ENCODE data around the gene NR3C2.

NR3C2 gene

DNA sequence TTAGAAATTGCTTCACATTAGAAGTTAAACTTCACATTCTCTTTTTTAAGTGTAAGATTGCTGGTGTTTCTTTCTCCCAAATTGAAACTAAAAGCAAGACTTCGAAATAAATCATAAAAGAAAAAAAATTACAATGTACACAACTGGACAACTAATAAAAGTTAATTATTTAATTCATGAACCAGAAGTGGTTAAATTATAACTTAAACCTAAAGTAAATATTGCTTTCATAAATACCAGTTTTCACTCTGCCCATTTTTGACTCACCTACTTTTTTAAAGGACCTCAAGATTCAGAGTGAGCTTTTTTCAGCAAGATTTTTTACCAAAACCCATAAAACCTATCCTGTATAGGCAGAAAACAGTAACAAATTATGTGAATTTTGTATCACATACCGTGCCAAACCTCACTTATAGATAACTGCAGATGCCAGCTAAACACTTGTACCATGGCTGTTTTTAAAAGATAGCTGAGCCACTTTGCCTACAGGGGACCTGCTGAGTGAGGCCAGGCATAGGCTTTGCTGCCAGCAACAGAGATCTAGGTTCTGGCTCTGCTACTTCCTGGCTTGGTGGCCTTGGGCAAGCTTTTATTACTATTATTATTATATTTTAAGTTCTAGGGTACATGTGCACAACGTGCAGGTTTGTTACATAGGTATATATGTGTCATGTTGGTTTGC lies 259.8 kb downstream of the NR3C2 start:
- H3K27ac ChIP-seq: no peak overlapping the region
- H3K9ac ChIP-seq: no peak overlapping the region
- no peaks in the 10 kb centered on the region for H3K79me2 ChIP-seq (ENCODE audit: insufficient read depth, low read depth)
- no peak overlapping the region for H2AFZ ChIP-seq (ENCODE audit: low read depth)
- TF ChIP-seq, protein P1, sequence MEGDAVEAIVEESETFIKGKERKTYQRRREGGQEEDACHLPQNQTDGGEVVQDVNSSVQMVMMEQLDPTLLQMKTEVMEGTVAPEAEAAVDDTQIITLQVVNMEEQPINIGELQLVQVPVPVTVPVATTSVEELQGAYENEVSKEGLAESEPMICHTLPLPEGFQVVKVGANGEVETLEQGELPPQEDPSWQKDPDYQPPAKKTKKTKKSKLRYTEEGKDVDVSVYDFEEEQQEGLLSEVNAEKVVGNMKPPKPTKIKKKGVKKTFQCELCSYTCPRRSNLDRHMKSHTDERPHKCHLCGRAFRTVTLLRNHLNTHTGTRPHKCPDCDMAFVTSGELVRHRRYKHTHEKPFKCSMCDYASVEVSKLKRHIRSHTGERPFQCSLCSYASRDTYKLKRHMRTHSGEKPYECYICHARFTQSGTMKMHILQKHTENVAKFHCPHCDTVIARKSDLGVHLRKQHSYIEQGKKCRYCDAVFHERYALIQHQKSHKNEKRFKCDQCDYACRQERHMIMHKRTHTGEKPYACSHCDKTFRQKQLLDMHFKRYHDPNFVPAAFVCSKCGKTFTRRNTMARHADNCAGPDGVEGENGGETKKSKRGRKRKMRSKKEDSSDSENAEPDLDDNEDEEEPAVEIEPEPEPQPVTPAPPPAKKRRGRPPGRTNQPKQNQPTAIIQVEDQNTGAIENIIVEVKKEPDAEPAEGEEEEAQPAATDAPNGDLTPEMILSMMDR (conservative IDR thresholded peaks at IDR 0.05; ENCODE audit: low read depth, low read length): no peak
- no peaks in the 10 kb centered on the region for H3K27me3 ChIP-seq (ENCODE audit: insufficient read depth, low read depth)
- no peaks in the 10 kb centered on the region for H3K4me1 ChIP-seq (ENCODE audit: low read depth, poor library complexity, severe bottlenecking)
- H4K20me1 ChIP-seq (ENCODE audit: insufficient read depth): no peaks in the 10 kb centered on the region
- no peaks in the 10 kb centered on the region for H3K36me3 ChIP-seq (ENCODE audit: insufficient read depth)
- no peak overlapping the region for H3K4me3 ChIP-seq (IDR thresholded peaks at IDR 0.05; ENCODE audit: insufficient read depth, low read depth, low read length)
- H3K4me2 ChIP-seq: no peak overlapping the region

DNA sequence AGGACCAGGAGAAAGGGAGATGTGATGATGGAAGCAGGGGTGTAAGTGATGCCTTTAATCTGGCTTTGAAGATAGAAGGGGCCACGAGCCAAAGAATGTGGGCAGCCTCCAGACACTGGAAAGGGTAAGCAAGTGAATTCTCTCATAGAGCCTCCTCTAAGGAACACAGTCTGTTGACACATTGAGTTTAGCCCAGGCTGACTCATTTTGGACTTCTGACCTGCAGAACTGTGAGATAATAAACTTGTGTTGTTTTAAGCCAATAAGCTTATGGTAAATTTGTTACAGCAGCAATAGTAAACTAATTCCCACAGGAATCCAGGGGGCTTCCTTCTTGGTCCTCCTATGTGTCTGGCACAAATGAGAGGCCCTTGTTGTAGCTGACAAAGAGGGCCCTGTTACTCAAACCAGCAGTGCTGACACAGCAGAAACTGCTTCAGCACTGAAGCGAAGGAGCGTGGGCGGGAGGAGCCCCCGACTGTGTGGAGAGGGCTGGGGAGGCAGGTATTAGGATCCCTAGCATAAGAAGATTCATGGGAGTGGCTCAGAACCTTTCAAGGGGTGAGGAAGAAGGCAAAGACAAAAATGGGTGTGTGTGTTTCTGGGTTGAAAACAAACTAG lies 268.7 kb downstream of the NR3C2 start:
- Histone ChIP-seq H3K9ac (no peak overlapping the region), H3K79me2 (ENCODE audit: insufficient read depth, low read depth) (no peaks in the 10 kb centered on the region), H3K4me1 (ENCODE audit: low read depth, poor library complexity, severe bottlenecking) (no peaks in the 10 kb centered on the region), H3K27me3 (ENCODE audit: insufficient read depth, low read depth) (no peaks in the 10 kb centered on the region), H3K27ac (no peak overlapping the region), H2AFZ (ENCODE audit: low read depth) (no peak overlapping the region), H4K20me1 (ENCODE audit: insufficient read depth) (no peaks in the 10 kb centered on the region), H3K36me3 (ENCODE audit: insufficient read depth) (no peaks in the 10 kb centered on the region), H3K4me2 (no peak overlapping the region), H3K4me3 (IDR thresholded peaks at IDR 0.05; ENCODE audit: insufficient read depth, low read depth, low read length) (no peak overlapping the region)
- TF ChIP-seq, protein P1 (conservative IDR thresholded peaks at IDR 0.05; ENCODE audit: low read depth, low read length): no peak

DNA sequence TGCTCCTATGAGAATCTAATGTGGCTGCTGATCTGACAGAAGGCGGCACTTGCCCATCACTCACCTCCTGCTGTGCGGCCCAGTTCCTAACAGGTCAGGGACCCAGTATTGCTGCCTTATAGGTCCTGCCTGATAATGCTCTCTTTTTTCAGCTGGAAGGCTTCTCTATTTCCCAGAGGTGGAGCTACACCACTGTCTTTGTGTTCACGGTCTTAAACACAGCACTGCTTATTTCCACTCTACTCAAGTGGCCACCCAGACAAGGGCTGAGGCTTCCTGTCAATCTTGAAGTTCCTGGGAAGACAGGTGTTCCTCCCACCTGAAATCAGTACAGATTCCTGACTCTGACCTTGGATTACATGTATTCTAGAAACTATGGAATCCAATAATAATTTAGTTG lies 270.6 kb downstream of the NR3C2 start:
- Histone ChIP-seq H3K4me1 (ENCODE audit: low read depth, poor library complexity, severe bottlenecking) (no peaks in the 10 kb centered on the region), H3K9ac (no peak overlapping the region), H3K4me3 (IDR thresholded peaks at IDR 0.05; ENCODE audit: insufficient read depth, low read depth, low read length) (no peak overlapping the region), H2AFZ (ENCODE audit: low read depth) (no peak overlapping the region), H3K36me3 (ENCODE audit: insufficient read depth) (no peaks in the 10 kb centered on the region), H3K27ac (no peak overlapping the region), H4K20me1 (ENCODE audit: insufficient read depth) (no peaks in the 10 kb centered on the region), H3K79me2 (ENCODE audit: insufficient read depth, low read depth) (no peaks in the 10 kb centered on the region), H3K4me2 (no peak overlapping the region), H3K27me3 (ENCODE audit: insufficient read depth, low read depth) (no peaks in the 10 kb centered on the region)
- TF ChIP-seq, protein P1 (conservative IDR thresholded peaks at IDR 0.05; ENCODE audit: low read depth, low read length): no peak

DNA sequence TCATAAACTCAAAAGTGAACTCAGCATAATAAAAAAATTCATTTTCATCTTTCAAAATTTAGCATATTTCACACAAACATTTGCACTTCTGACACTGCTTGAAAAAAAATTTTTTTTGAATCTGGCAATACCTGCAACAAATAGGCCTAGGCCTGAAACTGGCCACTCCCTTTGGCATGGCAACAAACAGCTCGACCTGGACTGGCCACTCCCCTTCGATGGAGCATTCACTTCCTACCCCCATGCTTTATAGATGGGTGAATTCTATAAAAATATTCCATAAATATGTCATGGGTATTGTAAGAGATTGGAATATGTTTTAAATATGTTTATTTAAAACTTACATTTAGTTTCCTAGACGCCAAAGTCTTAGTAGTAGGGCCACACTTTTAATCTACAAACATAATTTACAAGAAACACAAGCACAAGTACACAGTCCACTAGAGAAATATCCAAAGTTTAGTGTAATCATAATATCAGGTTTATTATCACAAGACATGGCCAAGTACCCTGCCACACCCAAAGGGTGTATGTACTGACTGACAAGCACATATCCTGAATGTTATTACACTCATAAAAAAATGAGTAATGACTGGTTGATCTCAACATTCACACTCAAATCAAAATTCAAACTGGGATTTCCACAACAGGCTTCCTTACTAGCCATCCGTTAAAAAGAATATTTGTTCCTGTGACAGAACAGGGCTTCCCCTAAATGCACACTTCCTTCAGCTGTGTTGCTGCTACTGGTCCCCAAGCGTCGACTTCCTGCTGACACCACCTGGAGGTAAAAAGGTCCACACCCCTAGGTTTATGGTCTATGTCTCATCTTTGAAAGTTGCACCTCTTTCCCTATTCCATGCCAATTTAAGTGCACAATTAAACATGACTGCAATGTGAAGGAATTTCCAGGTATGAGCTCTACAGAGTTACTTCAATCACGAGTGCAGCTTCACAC lies 271.5 kb downstream of the NR3C2 start:
- TF ChIP-seq, protein P1 (conservative IDR thresholded peaks at IDR 0.05; ENCODE audit: low read depth, low read length): no peak
- Histone ChIP-seq H3K27ac (no peak overlapping the region), H3K4me2 (no peak overlapping the region), H4K20me1 (ENCODE audit: insufficient read depth) (no peaks in the 10 kb centered on the region), H3K4me1 (ENCODE audit: low read depth, poor library complexity, severe bottlenecking) (no peaks in the 10 kb centered on the region), H3K36me3 (ENCODE audit: insufficient read depth) (no peaks in the 10 kb centered on the region), H3K27me3 (ENCODE audit: insufficient read depth, low read depth) (no peaks in the 10 kb centered on the region), H3K4me3 (IDR thresholded peaks at IDR 0.05; ENCODE audit: insufficient read depth, low read depth, low read length) (no peak overlapping the region), H3K9ac (no peak overlapping the region), H2AFZ (ENCODE audit: low read depth) (no peak overlapping the region), H3K79me2 (ENCODE audit: insufficient read depth, low read depth) (no peaks in the 10 kb centered on the region)

Data from KMS-11 (cell line).